Ishikawa (cell line): Measurements from ENCODE around the gene PKD1.

Source experiments
- CEBPB ChIP-seq: IDR thresholded peaks from 2 replicates; pipeline ENCODE4 v1.6.1; 2012
- CREB1 ChIP-seq: IDR thresholded peaks from 2 replicates; pipeline ENCODE4 v1.6.1; 2012; ENCODE audit warnings: low read depth
- EGR1 ChIP-seq: IDR thresholded peaks from 2 replicates; pipeline ENCODE4 v1.6.1; 2012
- EP300 ChIP-seq: IDR thresholded peaks from 2 replicates; pipeline ENCODE4 v1.6.1; 2012; ENCODE audit warnings: borderline replicate concordance
- FOXM1 ChIP-seq: IDR thresholded peaks from 2 replicates; pipeline ENCODE4 v1.6.1; 2012; ENCODE audit warnings: low read depth, borderline replicate concordance
- NFIC ChIP-seq: IDR thresholded peaks from 2 replicates; pipeline ENCODE4 v1.6.1; 2012
- RAD21 ChIP-seq: IDR thresholded peaks from 2 replicates; pipeline ENCODE4 v1.6.1; 2012; ENCODE audit warnings: low read depth
- REST ChIP-seq: IDR thresholded peaks from 2 replicates; pipeline ENCODE4 v1.6.1; 2012; ENCODE audit warnings: low read depth, mild to moderate bottlenecking
- TAF1 ChIP-seq: IDR thresholded peaks from 2 replicates; pipeline ENCODE4 v1.6.1; 2012; ENCODE audit warnings: low read depth, mild to moderate bottlenecking
- TCF12 ChIP-seq: IDR thresholded peaks from 2 replicates; pipeline ENCODE4 v1.6.1; 2012; ENCODE audit warnings: low read depth
- TEAD4 ChIP-seq: IDR thresholded peaks from 2 replicates; pipeline ENCODE4 v1.6.1; 2012
- YY1 ChIP-seq: IDR thresholded peaks from 2 replicates; pipeline ENCODE4 v1.6.1; 2012; ENCODE audit warnings: low read depth
- ZBTB7A ChIP-seq: IDR thresholded peaks from 2 replicates; pipeline ENCODE4 v1.6.1; 2012; ENCODE audit warnings: low read depth
- TF ChIP-seq, protein P1 (sequence below): IDR thresholded peaks from 2 replicates; pipeline ENCODE4 v1.6.1; 2012
- TF ChIP-seq, protein P2 (sequence below): IDR thresholded peaks from 2 replicates; pipeline ENCODE4 v1.6.1; 2012

PKD1 gene

GRCh38 chr16:2043667-2044451 is 91.8 kb downstream of the PKD1 start:
- 0 out of 2 replicates have a peak, but pooled peaks have one; percentile 7 for TF ChIP-seq ZBTB7A
- no peak for TF ChIP-seq NFIC

- TF ChIP-seq, protein P1, sequence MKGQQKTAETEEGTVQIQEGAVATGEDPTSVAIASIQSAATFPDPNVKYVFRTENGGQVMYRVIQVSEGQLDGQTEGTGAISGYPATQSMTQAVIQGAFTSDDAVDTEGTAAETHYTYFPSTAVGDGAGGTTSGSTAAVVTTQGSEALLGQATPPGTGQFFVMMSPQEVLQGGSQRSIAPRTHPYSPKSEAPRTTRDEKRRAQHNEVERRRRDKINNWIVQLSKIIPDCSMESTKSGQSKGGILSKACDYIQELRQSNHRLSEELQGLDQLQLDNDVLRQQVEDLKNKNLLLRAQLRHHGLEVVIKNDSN = peak; percentile 57
- TF ChIP-seq EP300 = no peak
- TF ChIP-seq TCF12 = 0 out of 2 replicates have a peak, but pooled peaks have one; percentile 1
These were observed 92.6 kb downstream of the PKD1 start for GRCh38 chr16:2042986-2043666.

DNA sequence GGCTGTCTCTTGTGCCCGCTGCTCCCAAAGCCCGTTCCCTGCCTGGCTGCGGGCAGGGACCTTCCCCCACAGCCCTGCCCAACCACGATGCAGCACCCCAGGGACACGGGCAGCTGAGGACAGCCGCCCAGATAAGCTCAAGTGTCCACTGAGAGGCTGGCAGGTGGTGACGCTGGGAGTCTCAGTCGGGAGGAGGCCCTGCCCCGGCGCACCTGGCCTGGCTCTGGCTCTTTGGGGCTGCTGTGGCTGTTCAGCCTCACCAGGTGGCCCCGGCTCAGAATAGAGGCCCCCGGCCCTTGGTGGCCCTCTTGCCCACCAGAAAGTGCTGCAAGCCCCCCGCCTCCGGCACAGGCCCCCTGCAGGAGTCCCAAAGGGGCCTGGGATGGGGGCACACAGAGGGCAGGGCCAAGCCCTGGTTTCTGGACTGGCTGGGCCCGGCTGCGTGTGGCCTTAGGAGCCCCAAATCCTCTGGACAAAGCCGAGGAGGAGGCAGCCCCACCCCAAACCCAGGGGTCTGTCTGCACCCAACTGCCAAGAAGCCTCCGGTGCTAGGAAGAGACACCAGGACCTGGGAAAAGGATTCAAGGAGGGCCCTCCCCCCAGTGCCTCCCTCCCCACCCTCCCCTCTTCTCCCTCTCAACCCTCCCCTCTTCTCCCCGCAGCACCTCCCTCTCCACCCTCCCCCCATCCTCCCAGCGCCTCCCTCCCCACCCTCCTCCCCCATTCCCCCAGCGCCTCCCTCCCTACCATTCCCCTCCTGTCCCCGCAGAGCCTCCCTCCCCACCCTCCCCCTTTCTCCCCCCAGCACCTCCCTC is 93.3 kb downstream of the PKD1 start:
- TF ChIP-seq EP300 = peak; percentile 22; the same call in 1 of the 2 replicates
- 0 out of 2 replicates have a peak, but pooled peaks have one; percentile 5 for TF ChIP-seq RAD21
- TF ChIP-seq, protein P2, sequence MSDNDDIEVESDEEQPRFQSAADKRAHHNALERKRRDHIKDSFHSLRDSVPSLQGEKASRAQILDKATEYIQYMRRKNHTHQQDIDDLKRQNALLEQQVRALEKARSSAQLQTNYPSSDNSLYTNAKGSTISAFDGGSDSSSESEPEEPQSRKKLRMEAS = no peak; the same call in 1 of the 2 replicates
- peak; percentile 74 for TF ChIP-seq TCF12

GRCh38 chr16:2040787-2041522 is 94.7 kb downstream of the PKD1 start:
- TF ChIP-seq CEBPB (no peak), TAF1 (no peak), TCF12 (peak; percentile 75), EGR1 (no peak), TEAD4 (peak; percentile 27; the same call in 1 of the 2 replicates), ZBTB7A (no peak; the same call in 1 of the 2 replicates), REST (no peak), RAD21 (no peak; the same call in 1 of the 2 replicates), YY1 (0 out of 2 replicates have a peak, but pooled peaks have one; percentile 38), FOXM1 (peak; percentile 51; the same call in 1 of the 2 replicates), NFIC (peak; percentile 87), CREB1 (0 out of 2 replicates have a peak, but pooled peaks have one; percentile 46), EP300 (no peak)
- TF ChIP-seq, protein P1 = no peak
- TF ChIP-seq, protein P2 = peak; percentile 93

DNA sequence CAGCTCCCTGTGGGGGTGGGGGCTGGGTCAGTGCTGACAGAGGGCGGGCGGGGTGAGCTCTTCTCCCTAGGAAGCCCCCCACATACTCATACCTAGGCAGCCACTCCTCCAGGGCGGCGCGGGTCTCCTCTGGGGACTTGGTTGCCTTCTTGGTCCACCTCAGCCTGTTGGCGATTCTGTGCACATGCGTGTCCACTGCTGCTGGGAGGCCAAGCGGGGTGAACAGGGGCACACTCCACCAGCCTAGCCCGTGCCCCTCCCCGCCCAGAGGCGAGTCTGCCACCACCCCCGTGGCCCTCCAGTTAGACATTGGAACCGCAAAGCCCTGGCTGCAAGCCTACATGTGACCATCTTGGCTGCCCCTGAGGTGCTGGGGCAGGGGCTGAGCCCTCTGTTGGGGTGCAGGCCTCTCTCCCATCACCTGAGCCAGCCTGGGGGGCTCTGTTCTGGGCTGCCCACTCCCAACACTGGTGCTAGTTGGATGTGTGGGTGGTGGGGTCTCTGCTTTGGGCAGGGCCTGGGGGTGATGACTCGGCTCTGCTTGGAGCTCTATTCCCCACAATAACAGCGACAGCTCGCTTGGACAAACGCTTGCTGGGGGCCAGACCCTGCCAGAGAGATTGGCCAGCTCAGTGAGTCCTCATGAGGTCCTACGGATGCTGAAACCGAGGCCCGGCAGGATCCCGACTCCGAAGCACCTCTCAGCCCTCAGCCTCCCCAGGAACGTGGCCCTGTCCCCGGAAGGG is 95.5 kb downstream of the PKD1 start:
- TF ChIP-seq CEBPB (no peak), REST (no peak), NFIC (no peak), TEAD4 (no peak), RAD21 (no peak), CREB1 (no peak)
- TF ChIP-seq, protein P2 = no peak
- TF ChIP-seq, protein P1 = no peak
